Activated CD4-positive, alpha-beta T cell treated with anti-CD3 and anti-CD28 coated beads for 1 hour (primary cell): ENCODE results near the gene CACNA1F.

ENCODE experiments used
- DNase-seq: peaks from one replicate; pipeline ENCODE4 v3.0.0-alpha.2; 2020

CACNA1F gene

GRCh38 chrX:49172280-49172780, 60.8 kb downstream of the CACNA1F start:
- DNase-seq: peak; percentile 47

- DNase-seq: peak; percentile 74
These were observed 61.3 kb downstream of the CACNA1F start, which contains the start of gene PLP2 for GRCh38 chrX:49171752-49172279. Gene PLP2, plus strand, starts transcription at chrX:49171898. Its CDS starts 103 bp downstream, at chrX:49172001.

DNA sequence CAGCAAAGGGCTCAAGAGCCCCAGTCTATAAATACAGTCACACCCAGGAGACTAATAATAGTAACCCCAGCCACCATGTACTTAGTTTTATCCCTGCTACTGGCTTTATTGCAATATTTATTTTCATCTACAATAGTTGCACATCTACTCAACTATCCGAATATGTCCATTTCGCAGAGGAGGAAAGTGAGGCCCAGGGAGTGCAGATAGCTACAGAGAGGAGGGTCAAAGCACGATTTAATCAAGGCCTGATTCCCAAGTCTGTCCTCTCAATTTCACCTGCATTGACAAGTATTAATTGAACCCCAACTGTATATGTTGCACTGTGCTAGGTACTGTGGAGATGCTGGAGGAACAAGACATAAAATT, 65.4 kb downstream of the CACNA1F start:
- no peak for DNase-seq

DNA sequence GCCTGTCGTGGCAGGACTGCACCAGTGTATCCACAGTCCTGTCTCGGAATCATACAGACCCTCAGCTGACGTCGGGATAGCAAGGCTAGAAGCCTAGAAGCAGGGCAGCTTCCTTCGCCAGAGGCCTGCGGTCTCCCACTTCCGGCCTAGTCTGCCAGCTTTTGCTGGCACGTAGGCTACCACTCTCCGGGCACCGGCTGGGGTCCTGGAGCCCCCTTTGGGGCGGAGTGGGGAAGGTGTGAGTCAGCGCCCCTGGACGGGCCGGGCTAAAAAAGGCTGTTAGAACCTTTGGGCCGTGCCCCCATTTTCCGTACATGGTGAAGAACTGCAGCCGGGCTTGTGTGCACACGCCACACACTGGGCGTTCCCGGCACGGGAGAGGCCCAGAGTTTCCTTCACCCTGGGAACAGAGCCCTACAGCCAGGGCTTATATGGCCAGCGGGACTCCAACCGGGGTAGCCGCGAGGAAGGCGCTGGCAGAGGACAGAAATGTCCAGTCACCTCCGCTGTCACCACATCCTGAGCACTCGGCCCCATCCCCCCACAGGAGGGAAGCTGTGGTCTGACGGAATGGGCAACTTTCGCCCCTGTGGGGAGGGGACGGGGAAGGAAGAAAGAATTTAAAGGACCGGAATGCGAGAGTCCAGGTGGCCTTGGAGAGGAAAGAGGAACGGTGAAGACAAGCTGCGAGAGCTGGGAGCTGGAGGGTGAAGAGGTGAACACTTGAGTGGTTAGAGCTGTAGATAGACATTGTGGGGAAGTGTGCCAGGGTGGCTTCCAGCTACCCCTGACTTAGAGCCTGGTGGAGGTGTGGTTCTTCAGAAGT, 66.0 kb downstream of the CACNA1F start:
- DNase-seq: peak; percentile 47

DNA sequence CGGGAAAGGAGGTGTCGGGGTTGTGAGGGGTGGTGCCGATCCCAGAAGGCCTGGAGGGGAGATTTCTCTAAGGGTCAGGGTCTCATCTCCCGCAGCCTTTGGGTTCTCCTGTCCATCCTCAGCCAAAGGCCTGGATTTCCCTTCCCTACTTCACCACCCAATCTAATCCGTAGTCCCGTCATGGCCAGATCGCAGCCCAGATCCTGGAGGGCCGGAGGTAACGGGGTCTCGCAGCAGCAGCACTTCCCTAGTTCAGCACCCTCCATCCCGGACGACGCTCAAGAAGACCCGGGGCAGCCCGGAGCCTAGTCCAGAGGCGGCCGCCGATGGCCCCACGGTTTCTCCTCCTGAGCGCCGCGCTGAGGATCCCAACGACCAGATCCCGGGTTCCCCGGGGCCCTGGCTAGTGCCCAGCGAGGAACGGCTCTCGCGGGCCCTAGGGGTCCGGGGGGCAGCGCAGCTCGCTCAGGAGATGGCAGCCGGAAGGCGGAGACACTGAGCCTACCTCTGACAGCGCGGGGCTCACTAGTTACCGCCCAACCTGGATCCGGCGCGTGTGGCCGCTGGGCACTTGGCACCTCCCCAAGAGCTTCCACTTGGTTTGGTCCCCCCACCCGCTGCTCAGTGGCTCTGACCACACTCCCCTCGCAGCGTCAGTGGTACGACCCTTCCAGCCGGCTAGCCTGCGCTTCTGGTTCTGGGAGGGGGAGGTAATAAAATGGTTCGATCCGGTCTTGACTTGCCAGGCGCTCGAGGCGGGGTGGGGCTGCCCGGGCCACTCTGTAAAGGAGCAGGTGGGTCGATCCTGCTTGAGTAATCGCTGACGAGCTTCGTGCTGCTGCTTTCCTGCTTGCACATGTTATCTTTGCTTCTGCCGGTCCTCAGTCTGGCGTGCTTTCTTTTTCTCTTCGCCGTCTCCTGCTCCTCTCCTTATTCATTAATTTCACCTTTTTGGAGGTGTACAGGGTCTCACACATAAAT, 66.9 kb downstream of the CACNA1F start:
- DNase-seq: peak; percentile 55

DNA sequence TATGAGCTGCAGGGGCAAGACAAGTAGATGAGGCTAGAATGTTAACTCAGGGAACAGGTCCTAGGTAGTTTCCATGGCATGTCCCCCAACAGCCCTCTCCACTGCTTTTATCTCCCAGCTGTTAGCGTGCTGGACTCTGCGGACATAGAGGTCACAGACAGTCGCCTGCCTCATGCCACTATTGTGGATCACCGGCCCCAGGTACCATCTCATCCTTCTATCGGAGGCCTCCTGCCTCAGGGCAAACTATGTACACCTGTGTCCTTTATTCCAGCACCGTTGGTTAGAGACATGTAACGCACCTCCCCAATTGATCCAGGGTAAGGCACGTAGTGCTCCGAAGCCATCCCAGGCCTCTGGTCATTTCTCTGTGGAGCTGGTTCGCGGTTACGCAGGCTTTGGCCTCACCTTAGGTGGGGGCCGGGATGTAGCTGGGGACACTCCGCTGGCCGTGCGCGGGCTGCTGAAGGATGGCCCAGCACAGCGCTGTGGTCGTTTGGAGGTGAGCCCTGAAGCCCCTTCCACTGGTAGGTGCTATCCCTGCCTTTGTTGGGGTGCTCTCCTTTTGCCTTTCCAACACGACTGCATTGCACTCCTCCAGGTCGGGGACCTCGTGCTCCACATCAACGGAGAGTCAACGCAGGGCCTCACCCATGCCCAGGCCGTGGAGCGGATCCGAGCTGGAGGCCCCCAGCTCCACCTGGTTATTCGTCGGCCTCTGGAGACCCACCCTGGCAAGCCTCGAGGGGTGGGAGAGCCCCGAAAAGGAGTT, 68.4 kb downstream of the CACNA1F start:
- no peak for DNase-seq

GRCh38 chrX:49163555-49164419, 69.4 kb downstream of the CACNA1F start:
- peak; percentile 72 for DNase-seq

GRCh38 chrX:49162620-49163019, 70.5 kb downstream of the CACNA1F start, which contains the start of gene MAGIX:
Gene MAGIX, plus strand, starts transcription at chrX:49162758. Its CDS starts 132 bp downstream, at chrX:49162890.
- DNase-seq: no peak

DNA sequence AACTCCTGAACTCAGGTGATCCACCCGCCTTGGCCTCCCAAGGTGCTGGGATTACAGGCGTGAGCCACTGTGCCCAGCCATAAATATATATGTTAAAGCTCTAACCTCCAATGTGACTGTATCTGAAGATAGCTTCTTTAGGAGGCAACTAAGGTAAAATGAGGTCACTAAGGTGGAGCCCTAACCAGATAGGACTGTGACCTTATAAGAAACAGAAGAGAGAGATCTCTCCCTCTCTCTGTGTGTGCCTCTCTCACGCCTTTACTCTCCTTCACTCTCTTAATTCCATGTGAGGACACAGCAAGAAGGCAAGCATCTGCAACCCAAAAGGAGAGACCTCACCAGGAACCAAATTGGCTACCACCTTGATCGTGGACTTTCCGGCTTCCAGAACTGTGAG, 71.5 kb downstream of the CACNA1F start:
- no peak for DNase-seq

DNA sequence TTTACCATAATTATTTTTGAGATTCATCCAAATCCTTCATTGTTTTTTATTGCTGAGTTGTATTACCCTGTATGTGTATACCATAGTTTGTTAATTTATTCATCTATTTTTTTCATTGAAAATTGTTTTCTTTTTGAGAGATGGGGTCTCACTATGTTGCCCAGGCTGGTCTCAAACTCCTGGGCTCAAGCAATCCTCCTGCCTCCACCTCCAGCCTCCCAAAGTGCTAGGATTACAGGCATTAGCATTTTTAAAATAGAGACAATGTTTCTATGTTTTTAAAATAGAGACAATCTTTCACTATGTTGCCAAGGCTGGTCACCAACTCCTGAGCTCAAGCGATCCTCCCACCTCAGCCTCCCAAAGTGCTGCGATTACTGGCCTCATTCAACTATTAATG, 72.2 kb downstream of the CACNA1F start:
- DNase-seq: no peak

DNA sequence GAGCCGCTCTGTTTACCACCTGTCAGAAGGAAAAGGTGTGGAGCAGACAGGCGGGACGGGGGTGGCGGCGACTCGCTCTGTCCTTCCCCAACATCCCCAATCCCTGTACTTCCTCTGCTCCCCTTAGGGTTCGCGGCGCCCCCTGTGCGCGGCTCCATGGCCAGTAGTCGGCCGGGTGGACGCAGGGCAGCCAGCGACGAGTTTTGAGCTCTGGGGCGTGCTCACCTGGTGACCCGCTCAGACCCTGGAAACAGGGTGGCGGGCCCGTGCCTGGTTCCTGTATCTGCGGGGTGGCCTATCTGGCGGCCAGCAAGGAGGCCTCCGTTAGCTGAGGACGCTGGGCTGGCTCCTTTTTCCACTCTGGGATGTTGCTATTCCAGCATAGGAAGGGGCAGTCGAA, 75.9 kb downstream of the CACNA1F start:
- DNase-seq: no peak

- peak; percentile 77 for DNase-seq
These were observed 77.0 kb downstream of the CACNA1F start for GRCh38 chrX:49155900-49156837.

DNA sequence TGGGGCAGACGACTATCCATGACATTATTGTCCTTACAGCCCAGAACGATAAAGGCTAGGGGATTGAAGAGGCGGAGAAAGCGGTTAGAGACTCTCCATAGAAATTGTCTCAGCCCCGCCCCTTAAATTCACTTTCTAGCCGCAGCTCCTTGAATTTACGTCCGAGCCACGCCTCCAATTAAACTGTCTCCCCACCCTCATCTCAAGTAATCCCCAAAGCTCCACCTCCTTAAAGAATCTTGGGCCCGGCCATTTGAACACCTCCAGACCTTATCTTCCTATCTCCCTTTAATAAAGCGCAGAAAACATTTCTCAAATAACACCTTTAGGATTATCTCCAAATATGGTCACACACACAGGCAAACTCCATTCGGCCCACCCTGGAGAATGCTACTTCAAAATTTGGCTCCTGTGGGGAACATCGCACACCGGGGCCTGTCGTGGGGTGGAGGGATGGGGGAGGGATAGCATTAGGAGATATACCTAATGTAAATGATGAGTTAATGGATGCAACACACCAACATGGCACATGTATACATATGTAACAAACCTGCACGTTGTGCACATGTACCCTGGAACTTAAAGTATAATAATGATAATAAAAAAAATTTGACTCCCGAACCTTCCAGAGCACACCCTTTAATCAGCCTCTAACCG, 77.8 kb downstream of the CACNA1F start:
- DNase-seq: no peak
